ENCODE data around the gene C16orf90. TPM values are rescaled to one million over a fixed set of nuclear protein-coding genes. Genes with fewer than 3 reads are reported as not detected.

Gene C16orf90
- total and polyA plus RNA-seq, 4 donors = not detected

DNA sequence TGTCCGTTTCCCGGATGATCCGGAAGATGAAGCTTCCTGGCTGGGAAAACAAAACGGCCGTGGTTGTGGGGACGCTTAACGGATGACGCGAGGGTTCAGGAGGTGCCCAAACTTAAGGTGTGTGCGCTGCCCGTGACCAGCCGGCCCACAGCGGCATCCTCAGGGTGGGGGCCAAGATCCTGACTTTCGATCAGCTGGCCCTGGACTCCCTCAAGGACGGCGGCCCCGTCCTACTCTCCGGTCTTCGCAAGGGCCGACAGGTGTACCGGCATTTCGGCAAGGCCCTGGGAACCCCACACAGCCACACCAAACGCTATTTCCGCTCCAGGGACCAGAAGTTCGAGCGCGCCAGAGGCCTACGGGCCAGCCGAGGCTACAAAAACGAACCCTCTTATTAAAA lies 1.1 kb upstream of the C16orf90 start:
- no peaks in the 10 kb centered on the region for H3K27me3 ChIP-seq (ENCODE audit: control insufficient read depth in 4 of 4, insufficient read depth in 4 of 4, low read length in 3 of 4)
- H3K9ac ChIP-seq (ENCODE audit: low read depth in 1 of 2, low read length in 2 of 2) = no peak overlapping the region
- H3K4me1 ChIP-seq (ENCODE audit: control insufficient read depth in 4 of 4, insufficient read depth in 4 of 4, low read length in 3 of 4) = peaks cover 0 to 9% (median 1%) of the 10 kb centered on the region in 4 donors
- TF ChIP-seq RXRA (IDR thresholded peaks at IDR 0.05) (no peak), GABPA (IDR thresholded peaks at IDR 0.05 in 1 of 2, conservative IDR thresholded peaks at IDR 0.05 in 1 of 2) (no peak), YY1 (IDR thresholded peaks at IDR 0.05) (no peak), HNF4A (conservative IDR thresholded peaks at IDR 0.05) (no peak)
- TF ChIP-seq, protein P1, sequence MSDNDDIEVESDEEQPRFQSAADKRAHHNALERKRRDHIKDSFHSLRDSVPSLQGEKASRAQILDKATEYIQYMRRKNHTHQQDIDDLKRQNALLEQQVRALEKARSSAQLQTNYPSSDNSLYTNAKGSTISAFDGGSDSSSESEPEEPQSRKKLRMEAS (IDR thresholded peaks at IDR 0.05) = no peak
- H3K9me3 ChIP-seq (ENCODE audit: control insufficient read depth in 4 of 4, low read length in 3 of 4) = no peaks in the 10 kb centered on the region
- no peaks in the 10 kb centered on the region for H3K36me3 ChIP-seq (ENCODE audit: control insufficient read depth in 4 of 4, insufficient read depth in 3 of 4, low read depth in 1 of 4, low read length in 3 of 4)
- no peak overlapping the region for H3K27ac ChIP-seq (ENCODE audit: low read depth in 1 of 2, low read length in 2 of 2)
- 96% methylated on average over 30 of the region's 30 CpGs for WGBS
- no peak overlapping the region for H3K4me3 ChIP-seq (ENCODE audit: low read depth in 1 of 3, low read length in 3 of 3)
- no peak for DNase-seq (ENCODE audit: low spot score)

DNA sequence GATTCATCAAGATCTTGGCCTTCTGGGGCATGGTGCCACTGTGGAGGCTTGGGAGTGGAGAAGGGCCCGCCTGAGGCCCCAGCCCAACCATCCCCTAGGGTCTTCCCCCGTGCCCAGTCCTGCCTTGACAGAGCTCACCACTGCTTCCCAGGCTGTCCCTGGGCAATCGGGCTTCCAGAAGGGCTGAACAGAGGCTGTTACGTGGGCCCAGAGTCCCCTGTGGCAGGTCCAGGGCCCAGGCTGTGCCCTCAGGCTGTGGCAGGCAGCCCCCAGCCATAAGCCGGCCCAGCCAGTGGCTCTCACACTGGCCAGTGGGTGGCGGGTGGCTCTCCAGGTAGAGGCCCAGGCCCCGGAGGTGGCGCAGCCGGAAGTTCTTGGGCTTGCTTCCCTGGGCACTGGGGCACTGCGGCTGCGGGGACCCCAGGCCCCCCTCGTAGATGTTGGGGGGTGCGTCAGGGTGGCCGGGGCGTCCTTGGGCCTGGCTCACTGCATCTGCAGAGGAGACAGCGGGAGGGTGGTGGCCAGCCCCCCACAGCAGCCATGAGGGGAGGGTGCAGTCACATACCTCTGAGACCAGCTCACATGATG lies 809 bp downstream of the C16orf90 start:
- DNase-seq (ENCODE audit: low spot score) = no peak
- Histone ChIP-seq H3K9ac (ENCODE audit: low read depth in 1 of 2, low read length in 2 of 2) (no peak overlapping the region), H3K27ac (ENCODE audit: low read depth in 1 of 2, low read length in 2 of 2) (no peak overlapping the region), H3K9me3 (ENCODE audit: control insufficient read depth in 4 of 4, low read length in 3 of 4) (no peaks in the 10 kb centered on the region), H3K4me3 (ENCODE audit: low read depth in 1 of 3, low read length in 3 of 3) (no peak overlapping the region), H3K27me3 (ENCODE audit: control insufficient read depth in 4 of 4, insufficient read depth in 4 of 4, low read length in 3 of 4) (no peaks in the 10 kb centered on the region), H3K4me1 (ENCODE audit: control insufficient read depth in 4 of 4, insufficient read depth in 4 of 4, low read length in 3 of 4) (peaks cover 0 to 6% (median 4%) of the 10 kb centered on the region in 4 donors), H3K36me3 (ENCODE audit: control insufficient read depth in 4 of 4, insufficient read depth in 3 of 4, low read depth in 1 of 4, low read length in 3 of 4) (no peaks in the 10 kb centered on the region)
- 96% methylated on average over 16 of the region's 16 CpGs for WGBS
- TF ChIP-seq, protein P2, sequence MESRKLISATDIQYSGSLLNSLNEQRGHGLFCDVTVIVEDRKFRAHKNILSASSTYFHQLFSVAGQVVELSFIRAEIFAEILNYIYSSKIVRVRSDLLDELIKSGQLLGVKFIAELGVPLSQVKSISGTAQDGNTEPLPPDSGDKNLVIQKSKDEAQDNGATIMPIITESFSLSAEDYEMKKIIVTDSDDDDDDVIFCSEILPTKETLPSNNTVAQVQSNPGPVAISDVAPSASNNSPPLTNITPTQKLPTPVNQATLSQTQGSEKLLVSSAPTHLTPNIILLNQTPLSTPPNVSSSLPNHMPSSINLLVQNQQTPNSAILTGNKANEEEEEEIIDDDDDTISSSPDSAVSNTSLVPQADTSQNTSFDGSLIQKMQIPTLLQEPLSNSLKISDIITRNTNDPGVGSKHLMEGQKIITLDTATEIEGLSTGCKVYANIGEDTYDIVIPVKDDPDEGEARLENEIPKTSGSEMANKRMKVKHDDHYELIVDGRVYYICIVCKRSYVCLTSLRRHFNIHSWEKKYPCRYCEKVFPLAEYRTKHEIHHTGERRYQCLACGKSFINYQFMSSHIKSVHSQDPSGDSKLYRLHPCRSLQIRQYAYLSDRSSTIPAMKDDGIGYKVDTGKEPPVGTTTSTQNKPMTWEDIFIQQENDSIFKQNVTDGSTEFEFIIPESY (IDR thresholded peaks at IDR 0.05) = no peak
- no peak for TF ChIP-seq SP1 (IDR thresholded peaks at IDR 0.05)
- TF ChIP-seq, protein P3, sequence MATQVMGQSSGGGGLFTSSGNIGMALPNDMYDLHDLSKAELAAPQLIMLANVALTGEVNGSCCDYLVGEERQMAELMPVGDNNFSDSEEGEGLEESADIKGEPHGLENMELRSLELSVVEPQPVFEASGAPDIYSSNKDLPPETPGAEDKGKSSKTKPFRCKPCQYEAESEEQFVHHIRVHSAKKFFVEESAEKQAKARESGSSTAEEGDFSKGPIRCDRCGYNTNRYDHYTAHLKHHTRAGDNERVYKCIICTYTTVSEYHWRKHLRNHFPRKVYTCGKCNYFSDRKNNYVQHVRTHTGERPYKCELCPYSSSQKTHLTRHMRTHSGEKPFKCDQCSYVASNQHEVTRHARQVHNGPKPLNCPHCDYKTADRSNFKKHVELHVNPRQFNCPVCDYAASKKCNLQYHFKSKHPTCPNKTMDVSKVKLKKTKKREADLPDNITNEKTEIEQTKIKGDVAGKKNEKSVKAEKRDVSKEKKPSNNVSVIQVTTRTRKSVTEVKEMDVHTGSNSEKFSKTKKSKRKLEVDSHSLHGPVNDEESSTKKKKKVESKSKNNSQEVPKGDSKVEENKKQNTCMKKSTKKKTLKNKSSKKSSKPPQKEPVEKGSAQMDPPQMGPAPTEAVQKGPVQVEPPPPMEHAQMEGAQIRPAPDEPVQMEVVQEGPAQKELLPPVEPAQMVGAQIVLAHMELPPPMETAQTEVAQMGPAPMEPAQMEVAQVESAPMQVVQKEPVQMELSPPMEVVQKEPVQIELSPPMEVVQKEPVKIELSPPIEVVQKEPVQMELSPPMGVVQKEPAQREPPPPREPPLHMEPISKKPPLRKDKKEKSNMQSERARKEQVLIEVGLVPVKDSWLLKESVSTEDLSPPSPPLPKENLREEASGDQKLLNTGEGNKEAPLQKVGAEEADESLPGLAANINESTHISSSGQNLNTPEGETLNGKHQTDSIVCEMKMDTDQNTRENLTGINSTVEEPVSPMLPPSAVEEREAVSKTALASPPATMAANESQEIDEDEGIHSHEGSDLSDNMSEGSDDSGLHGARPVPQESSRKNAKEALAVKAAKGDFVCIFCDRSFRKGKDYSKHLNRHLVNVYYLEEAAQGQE (IDR thresholded peaks at IDR 0.05) = no peak
- TF ChIP-seq RAD21 (IDR thresholded peaks at IDR 0.05) = no peak

DNA sequence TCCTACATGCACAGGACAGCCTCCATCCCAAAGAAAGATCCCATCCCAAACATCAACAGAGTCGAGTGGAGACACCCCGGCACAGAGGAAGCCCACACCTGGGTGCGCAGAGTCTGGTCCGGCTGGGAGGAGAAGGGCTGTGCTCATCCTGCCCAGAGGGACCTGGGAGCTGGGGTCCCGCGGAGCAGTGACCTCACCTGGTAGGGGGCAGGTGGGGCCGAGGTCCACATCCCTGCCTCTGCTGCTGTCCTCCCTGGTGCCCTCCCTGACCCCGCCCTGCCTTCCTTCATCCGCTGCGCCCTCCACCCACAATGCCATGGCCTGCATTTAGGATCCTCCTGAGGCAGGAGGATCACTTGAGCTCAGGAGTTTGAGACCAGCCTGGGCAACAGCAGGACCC lies 2.9 kb downstream of the C16orf90 start:
- no peaks in the 10 kb centered on the region for H3K9me3 ChIP-seq (ENCODE audit: control insufficient read depth in 4 of 4, low read length in 3 of 4)
- 86% methylated on average over 10 of the region's 10 CpGs for WGBS
- peaks cover 0 to 4% (median under 1%) of the 10 kb centered on the region in 4 donors for H3K36me3 ChIP-seq (ENCODE audit: control insufficient read depth in 4 of 4, insufficient read depth in 3 of 4, low read depth in 1 of 4, low read length in 3 of 4)
- no peak overlapping the region for H3K4me3 ChIP-seq (ENCODE audit: low read depth in 1 of 3, low read length in 3 of 3)
- H3K4me1 ChIP-seq (ENCODE audit: control insufficient read depth in 4 of 4, insufficient read depth in 4 of 4, low read length in 3 of 4) = peaks cover 0 to 8% (median 4%) of the 10 kb centered on the region in 4 donors
- no peak for DNase-seq (ENCODE audit: low spot score)
- no peak overlapping the region for H3K9ac ChIP-seq (ENCODE audit: low read depth in 1 of 2, low read length in 2 of 2)
- H3K27ac ChIP-seq (ENCODE audit: low read depth in 1 of 2, low read length in 2 of 2) = no peak overlapping the region
- no peaks in the 10 kb centered on the region for H3K27me3 ChIP-seq (ENCODE audit: control insufficient read depth in 4 of 4, insufficient read depth in 4 of 4, low read length in 3 of 4)
- TF ChIP-seq, protein P3 (IDR thresholded peaks at IDR 0.05) = no peak
- no peak for TF ChIP-seq SP1 (IDR thresholded peaks at IDR 0.05)
- no peak for TF ChIP-seq NR2F2 (IDR thresholded peaks at IDR 0.05)
- TF ChIP-seq YY1 (IDR thresholded peaks at IDR 0.05) = no peak
- no peak for TF ChIP-seq HNF4G (IDR thresholded peaks at IDR 0.05)
- TF ChIP-seq, protein P2 (IDR thresholded peaks at IDR 0.05) = no peak
- TF ChIP-seq, protein P4, sequence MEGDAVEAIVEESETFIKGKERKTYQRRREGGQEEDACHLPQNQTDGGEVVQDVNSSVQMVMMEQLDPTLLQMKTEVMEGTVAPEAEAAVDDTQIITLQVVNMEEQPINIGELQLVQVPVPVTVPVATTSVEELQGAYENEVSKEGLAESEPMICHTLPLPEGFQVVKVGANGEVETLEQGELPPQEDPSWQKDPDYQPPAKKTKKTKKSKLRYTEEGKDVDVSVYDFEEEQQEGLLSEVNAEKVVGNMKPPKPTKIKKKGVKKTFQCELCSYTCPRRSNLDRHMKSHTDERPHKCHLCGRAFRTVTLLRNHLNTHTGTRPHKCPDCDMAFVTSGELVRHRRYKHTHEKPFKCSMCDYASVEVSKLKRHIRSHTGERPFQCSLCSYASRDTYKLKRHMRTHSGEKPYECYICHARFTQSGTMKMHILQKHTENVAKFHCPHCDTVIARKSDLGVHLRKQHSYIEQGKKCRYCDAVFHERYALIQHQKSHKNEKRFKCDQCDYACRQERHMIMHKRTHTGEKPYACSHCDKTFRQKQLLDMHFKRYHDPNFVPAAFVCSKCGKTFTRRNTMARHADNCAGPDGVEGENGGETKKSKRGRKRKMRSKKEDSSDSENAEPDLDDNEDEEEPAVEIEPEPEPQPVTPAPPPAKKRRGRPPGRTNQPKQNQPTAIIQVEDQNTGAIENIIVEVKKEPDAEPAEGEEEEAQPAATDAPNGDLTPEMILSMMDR (IDR thresholded peaks at IDR 0.05; ENCODE audit: low read depth, low read length, missing input control) = no peak

Measured in liver (tissue), 9 donors.